Measurements from ENCODE around the gene LY6G6C. TPM values are rescaled to one million over a fixed set of nuclear protein-coding genes. Genes with fewer than 3 reads are reported as not detected.

LY6G6C gene
- total and polyA plus RNA-seq, 2 of the 13 experiments (the other 11 are each of a cell fraction or from before 2014, with no cell fraction given): 0.15 TPM; not detected in 1

GRCh38 chr6:31717499-31718222 is 3.9 kb downstream of the LY6G6C start (continued):
- no peak for TF ChIP-seq FOXJ3 (CRISPR knock-in tag; IDR thresholded peaks at IDR 0.05; ENCODE audit: borderline replicate concordance)
- peak; percentile 68; the same call in 1 of the 2 replicates for TF ChIP-seq KDM2A (CRISPR knock-in tag; IDR thresholded peaks at IDR 0.05; ENCODE audit: borderline replicate concordance, low read depth)
- TF ChIP-seq, protein P1, sequence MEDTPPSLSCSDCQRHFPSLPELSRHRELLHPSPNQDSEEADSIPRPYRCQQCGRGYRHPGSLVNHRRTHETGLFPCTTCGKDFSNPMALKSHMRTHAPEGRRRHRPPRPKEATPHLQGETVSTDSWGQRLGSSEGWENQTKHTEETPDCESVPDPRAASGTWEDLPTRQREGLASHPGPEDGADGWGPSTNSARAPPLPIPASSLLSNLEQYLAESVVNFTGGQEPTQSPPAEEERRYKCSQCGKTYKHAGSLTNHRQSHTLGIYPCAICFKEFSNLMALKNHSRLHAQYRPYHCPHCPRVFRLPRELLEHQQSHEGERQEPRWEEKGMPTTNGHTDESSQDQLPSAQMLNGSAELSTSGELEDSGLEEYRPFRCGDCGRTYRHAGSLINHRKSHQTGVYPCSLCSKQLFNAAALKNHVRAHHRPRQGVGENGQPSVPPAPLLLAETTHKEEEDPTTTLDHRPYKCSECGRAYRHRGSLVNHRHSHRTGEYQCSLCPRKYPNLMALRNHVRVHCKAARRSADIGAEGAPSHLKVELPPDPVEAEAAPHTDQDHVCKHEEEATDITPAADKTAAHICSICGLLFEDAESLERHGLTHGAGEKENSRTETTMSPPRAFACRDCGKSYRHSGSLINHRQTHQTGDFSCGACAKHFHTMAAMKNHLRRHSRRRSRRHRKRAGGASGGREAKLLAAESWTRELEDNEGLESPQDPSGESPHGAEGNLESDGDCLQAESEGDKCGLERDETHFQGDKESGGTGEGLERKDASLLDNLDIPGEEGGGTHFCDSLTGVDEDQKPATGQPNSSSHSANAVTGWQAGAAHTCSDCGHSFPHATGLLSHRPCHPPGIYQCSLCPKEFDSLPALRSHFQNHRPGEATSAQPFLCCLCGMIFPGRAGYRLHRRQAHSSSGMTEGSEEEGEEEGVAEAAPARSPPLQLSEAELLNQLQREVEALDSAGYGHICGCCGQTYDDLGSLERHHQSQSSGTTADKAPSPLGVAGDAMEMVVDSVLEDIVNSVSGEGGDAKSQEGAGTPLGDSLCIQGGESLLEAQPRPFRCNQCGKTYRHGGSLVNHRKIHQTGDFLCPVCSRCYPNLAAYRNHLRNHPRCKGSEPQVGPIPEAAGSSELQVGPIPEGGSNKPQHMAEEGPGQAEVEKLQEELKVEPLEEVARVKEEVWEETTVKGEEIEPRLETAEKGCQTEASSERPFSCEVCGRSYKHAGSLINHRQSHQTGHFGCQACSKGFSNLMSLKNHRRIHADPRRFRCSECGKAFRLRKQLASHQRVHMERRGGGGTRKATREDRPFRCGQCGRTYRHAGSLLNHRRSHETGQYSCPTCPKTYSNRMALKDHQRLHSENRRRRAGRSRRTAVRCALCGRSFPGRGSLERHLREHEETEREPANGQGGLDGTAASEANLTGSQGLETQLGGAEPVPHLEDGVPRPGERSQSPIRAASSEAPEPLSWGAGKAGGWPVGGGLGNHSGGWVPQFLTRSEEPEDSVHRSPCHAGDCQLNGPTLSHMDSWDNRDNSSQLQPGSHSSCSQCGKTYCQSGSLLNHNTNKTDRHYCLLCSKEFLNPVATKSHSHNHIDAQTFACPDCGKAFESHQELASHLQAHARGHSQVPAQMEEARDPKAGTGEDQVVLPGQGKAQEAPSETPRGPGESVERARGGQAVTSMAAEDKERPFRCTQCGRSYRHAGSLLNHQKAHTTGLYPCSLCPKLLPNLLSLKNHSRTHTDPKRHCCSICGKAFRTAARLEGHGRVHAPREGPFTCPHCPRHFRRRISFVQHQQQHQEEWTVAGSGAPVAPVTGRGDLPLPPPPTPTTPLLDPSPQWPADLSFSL (CRISPR knock-in tag; IDR thresholded peaks at IDR 0.05): no peak
- peak; percentile 51; the same call in 1 of the 2 replicates for TF ChIP-seq MTA1 (CRISPR knock-in tag; IDR thresholded peaks at IDR 0.05; ENCODE audit: borderline replicate concordance)
- TF ChIP-seq ZNF205 (CRISPR knock-in tag; IDR thresholded peaks at IDR 0.05): peak; percentile 68; the same call in 1 of the 2 replicates
- TF ChIP-seq SCMH1 (CRISPR knock-in tag; IDR thresholded peaks at IDR 0.05; ENCODE audit: borderline replicate concordance): no peak
- TF ChIP-seq ZNF329 (CRISPR knock-in tag; IDR thresholded peaks at IDR 0.05; ENCODE audit: low read depth): no peak
- 0 out of 2 replicates have a peak, but pooled peaks have one; percentile 23 for TF ChIP-seq KMT2B (CRISPR knock-in tag; IDR thresholded peaks at IDR 0.05)
- TF ChIP-seq JUND (CRISPR knock-in tag; IDR thresholded peaks at IDR 0.05): no peak
- TF ChIP-seq THAP9 (CRISPR knock-in tag; IDR thresholded peaks at IDR 0.05; ENCODE audit: borderline replicate concordance): peak; percentile 95; the same call in 1 of the 2 replicates
- no peak for TF ChIP-seq FOSL1 (CRISPR knock-in tag; IDR thresholded peaks at IDR 0.05; ENCODE audit: borderline replicate concordance)
- TF ChIP-seq MED8 (CRISPR knock-in tag; IDR thresholded peaks at IDR 0.05; ENCODE audit: insufficient replicate concordance): no peak
- no peak for TF ChIP-seq NFE2L2 (IDR thresholded peaks at IDR 0.05; ENCODE audit: low read length)
- TF ChIP-seq, protein P2, sequence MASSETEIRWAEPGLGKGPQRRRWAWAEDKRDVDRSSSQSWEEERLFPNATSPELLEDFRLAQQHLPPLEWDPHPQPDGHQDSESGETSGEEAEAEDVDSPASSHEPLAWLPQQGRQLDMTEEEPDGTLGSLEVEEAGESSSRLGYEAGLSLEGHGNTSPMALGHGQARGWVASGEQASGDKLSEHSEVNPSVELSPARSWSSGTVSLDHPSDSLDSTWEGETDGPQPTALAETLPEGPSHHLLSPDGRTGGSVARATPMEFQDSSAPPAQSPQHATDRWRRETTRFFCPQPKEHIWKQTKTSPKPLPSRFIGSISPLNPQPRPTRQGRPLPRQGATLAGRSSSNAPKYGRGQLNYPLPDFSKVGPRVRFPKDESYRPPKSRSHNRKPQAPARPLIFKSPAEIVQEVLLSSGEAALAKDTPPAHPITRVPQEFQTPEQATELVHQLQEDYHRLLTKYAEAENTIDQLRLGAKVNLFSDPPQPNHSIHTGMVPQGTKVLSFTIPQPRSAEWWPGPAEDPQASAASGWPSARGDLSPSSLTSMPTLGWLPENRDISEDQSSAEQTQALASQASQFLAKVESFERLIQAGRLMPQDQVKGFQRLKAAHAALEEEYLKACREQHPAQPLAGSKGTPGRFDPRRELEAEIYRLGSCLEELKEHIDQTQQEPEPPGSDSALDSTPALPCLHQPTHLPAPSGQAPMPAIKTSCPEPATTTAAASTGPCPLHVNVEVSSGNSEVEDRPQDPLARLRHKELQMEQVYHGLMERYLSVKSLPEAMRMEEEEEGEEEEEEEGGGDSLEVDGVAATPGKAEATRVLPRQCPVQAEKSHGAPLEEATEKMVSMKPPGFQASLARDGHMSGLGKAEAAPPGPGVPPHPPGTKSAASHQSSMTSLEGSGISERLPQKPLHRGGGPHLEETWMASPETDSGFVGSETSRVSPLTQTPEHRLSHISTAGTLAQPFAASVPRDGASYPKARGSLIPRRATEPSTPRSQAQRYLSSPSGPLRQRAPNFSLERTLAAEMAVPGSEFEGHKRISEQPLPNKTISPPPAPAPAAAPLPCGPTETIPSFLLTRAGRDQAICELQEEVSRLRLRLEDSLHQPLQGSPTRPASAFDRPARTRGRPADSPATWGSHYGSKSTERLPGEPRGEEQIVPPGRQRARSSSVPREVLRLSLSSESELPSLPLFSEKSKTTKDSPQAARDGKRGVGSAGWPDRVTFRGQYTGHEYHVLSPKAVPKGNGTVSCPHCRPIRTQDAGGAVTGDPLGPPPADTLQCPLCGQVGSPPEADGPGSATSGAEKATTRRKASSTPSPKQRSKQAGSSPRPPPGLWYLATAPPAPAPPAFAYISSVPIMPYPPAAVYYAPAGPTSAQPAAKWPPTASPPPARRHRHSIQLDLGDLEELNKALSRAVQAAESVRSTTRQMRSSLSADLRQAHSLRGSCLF (CRISPR knock-in tag; IDR thresholded peaks at IDR 0.05; ENCODE audit: borderline replicate concordance): no peak

Measured in HepG2 (cell line).